ENCODE measurements around the gene PROM2. TPM values are rescaled to one million over a fixed set of nuclear protein-coding genes. Genes with fewer than 3 reads are reported as not detected.

PROM2 gene, protein sequence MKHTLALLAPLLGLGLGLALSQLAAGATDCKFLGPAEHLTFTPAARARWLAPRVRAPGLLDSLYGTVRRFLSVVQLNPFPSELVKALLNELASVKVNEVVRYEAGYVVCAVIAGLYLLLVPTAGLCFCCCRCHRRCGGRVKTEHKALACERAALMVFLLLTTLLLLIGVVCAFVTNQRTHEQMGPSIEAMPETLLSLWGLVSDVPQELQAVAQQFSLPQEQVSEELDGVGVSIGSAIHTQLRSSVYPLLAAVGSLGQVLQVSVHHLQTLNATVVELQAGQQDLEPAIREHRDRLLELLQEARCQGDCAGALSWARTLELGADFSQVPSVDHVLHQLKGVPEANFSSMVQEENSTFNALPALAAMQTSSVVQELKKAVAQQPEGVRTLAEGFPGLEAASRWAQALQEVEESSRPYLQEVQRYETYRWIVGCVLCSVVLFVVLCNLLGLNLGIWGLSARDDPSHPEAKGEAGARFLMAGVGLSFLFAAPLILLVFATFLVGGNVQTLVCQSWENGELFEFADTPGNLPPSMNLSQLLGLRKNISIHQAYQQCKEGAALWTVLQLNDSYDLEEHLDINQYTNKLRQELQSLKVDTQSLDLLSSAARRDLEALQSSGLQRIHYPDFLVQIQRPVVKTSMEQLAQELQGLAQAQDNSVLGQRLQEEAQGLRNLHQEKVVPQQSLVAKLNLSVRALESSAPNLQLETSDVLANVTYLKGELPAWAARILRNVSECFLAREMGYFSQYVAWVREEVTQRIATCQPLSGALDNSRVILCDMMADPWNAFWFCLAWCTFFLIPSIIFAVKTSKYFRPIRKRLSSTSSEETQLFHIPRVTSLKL
- 1 to 10 TPM in 5 of 9 donors, under 1 TPM in 4; 0.36 to 1.9 (median 1.1) TPM for total RNA-seq
- polyA plus RNA-seq = 1 to 10 TPM in 1 of 2 donors, under 1 TPM in 1; 0.35 to 1.4 TPM
- long read RNA-seq, donor 1 = 0 reads
- long read RNA-seq, donor 2 = 0 reads
- long read RNA-seq, donor 3 = 0 reads

DNA sequence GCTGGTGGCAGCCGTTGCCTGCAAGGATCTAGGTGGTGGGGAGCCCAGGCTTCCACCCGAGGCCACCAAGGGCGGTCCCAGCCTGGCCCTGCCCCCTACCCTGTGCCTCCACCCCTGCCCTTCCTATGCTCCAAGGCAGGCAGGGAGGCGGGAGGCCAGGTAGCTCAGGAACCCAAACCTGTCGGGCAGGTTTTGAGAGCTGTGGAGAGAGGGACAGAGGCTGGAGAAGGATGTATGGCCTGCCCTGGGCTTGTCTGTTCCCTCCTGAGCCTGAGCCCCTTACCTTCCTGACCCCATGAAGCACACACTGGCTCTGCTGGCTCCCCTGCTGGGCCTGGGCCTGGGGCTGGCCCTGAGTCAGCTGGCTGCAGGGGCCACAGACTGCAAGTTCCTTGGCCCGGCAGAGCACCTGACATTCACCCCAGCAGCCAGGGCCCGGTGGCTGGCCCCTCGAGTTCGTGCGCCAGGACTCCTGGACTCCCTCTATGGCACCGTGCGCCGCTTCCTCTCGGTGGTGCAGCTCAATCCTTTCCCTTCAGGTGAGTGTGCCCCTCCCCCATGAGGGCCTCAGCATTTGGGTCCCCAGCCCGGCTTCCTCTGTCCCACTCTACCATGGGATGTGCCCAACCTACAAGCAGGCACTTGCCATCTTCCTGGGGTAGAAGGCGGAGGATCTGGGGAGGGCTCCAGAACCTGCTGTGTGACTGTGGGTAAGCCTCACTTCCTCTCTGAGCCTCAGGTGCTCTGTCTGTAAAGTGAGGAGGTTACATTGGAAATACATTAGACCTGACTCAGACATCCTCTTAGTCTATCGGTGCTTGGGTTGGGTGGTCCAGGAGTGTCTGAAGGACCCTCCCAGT lies at the start of gene PROM2:
Gene PROM2 (plus strand): TSS at position 159 of the 860 bp plus-strand sequence. CDS start 137 bp downstream, at position 296.
- peak in 3 of 5 donors; percentile 11 to 54 (median 16) for DNase-seq
- no peaks in the 10 kb centered on the region for H3K9me3 ChIP-seq
- no peaks in the 10 kb centered on the region for H3K27me3 ChIP-seq
- H3K4me3 ChIP-seq = no peak within 1 kb of the TSS
- no peaks in the 10 kb centered on the region for H3K36me3 ChIP-seq
- H3K4me1 ChIP-seq = no peaks in the 10 kb centered on the region
- TF ChIP-seq, protein P1, sequence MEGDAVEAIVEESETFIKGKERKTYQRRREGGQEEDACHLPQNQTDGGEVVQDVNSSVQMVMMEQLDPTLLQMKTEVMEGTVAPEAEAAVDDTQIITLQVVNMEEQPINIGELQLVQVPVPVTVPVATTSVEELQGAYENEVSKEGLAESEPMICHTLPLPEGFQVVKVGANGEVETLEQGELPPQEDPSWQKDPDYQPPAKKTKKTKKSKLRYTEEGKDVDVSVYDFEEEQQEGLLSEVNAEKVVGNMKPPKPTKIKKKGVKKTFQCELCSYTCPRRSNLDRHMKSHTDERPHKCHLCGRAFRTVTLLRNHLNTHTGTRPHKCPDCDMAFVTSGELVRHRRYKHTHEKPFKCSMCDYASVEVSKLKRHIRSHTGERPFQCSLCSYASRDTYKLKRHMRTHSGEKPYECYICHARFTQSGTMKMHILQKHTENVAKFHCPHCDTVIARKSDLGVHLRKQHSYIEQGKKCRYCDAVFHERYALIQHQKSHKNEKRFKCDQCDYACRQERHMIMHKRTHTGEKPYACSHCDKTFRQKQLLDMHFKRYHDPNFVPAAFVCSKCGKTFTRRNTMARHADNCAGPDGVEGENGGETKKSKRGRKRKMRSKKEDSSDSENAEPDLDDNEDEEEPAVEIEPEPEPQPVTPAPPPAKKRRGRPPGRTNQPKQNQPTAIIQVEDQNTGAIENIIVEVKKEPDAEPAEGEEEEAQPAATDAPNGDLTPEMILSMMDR (IDR thresholded peaks at IDR 0.05) = no peak
- TF ChIP-seq POLR2A (IDR thresholded peaks at IDR 0.05) = no peak
- peak in 1 of 4 donors; percentile 28 for ATAC-seq
- H3K27ac ChIP-seq = no peak within 1 kb of the TSS
- 75 to 82% (median 77%) methylated on average over 17 of the region's 17 CpGs for WGBS, 4 donors
- intact Hi-C loops (cut with DNase I) = no loop called here

DNA sequence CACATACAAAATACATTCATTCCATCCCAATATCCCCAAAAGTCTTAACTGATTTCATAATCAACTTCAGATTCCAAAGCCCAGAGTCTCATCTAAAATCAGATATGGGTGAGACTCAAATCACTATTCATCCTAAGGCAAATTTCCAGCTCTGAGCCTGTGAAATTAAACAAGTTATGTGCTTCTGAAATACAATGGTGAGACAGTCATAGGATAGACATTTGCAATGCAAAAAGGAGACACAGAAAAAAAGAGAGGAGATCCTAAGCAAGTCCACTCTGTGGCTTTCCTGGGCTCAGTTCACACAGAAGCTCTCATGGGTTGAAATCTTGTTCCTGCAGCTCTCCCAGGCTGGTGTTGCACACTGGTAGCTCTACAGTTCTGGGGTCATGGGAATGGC lies 48.6 kb upstream of the PROM2 start:
- intact Hi-C loops (cut with DNase I) = no loop called here
- peaks cover 0 to 15% (median 0%) of the 10 kb centered on the region in 9 donors for H3K36me3 ChIP-seq
- TF ChIP-seq, protein P1 (IDR thresholded peaks at IDR 0.05) = no peak
- no peak for TF ChIP-seq POLR2A (IDR thresholded peaks at IDR 0.05)
- H3K4me1 ChIP-seq = no peaks in the 10 kb centered on the region
- ATAC-seq (no peak), DNase-seq (no peak)
- no peak overlapping the region for H3K27ac ChIP-seq
- H3K4me3 ChIP-seq = no peak overlapping the region
- peaks cover 0 to 92% (median 40%) of the 10 kb centered on the region in 12 donors for H3K9me3 ChIP-seq
- no peaks in the 10 kb centered on the region for H3K27me3 ChIP-seq

- Histone ChIP-seq H3K4me3 (no peak overlapping the region), H3K27ac (no peak overlapping the region), H3K36me3 (no peaks in the 10 kb centered on the region), H3K27me3 (no peaks in the 10 kb centered on the region), H3K4me1 (no peaks in the 10 kb centered on the region), H3K9me3 (peaks cover 0 to 89% (median 7%) of the 10 kb centered on the region in 12 donors)
- ATAC-seq (peak in 1 of 4 donors; percentile 44), DNase-seq (peak in 2 of 5 donors; percentile 40)
- intact Hi-C loops (cut with DNase I) = loop anchor here (1.0 to 10.0 kb wide), 6 partner anchors 81 to 86 kb away; no protein-coding TSS in a partner anchor
- TF ChIP-seq, protein P1 (IDR thresholded peaks at IDR 0.05) = peak; percentile 33 to 64 (median 52)
- TF ChIP-seq POLR2A (IDR thresholded peaks at IDR 0.05) = no peak
- WGBS, 4 donors = 62 to 67% (median 63%) methylated on average over 3 of the region's 3 CpGs
These were observed 42.5 kb upstream of the PROM2 start for GRCh38 chr2:95231723-95232122.
